ENCODE results near the gene WDR74.
"Not testable (repeated sequence)": the region's sequence is repeated elsewhere in the genome, so short reads cannot be mapped to it uniquely, and the experiment has no call there.

WDR74 gene

DNA sequence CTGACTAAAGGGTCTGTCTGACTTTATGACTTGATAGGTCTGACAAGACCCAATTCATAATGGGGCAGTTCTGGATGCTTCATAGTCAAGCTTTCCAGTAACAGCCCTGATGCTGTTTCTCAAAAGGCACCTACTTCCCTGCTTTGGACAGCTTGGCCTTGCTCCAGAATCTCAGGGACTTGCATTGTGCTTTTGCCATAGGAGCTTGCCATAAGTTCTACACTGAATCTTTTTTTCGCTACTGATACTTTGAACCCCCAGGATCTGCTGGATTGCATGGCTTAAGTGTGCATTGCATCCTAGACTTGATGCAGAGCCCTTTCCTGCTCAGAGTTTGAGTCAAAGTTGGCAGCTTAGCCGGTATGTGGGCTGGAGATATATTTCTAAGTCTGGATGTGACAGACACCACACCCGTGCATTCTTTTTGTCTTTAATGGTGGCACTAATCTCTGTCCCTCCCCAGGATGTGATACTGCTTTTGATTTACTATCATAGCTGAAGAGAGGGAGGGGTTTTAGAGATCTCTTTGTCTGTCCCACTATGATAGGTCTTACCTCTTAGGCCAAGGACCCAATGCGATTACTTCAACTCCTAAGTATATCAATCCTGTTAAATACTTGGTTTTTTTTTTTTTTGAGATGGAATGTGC is 24.4 kb upstream of the WDR74 start:
- no peak overlapping the region for H3K4me2 ChIP-seq (ENCODE audit: insufficient read depth, low read length)
- peaks cover 19% of the 10 kb centered on the region for H3K36me3 ChIP-seq (ENCODE audit: insufficient read depth, low read length)
- H3K79me2 ChIP-seq (ENCODE audit: insufficient read depth, low read length): peaks cover 77% of the 10 kb centered on the region
- peaks cover 23% of the 10 kb centered on the region for H3K4me1 ChIP-seq (ENCODE audit: insufficient read depth, low read length)
- no peak for DNase-seq
- H3K4me3 ChIP-seq (ENCODE audit: low read depth in 1 of 2, low read length in 2 of 2): no peak overlapping the region
- no peak overlapping the region for H3K9ac ChIP-seq (ENCODE audit: low read depth, low read length)
- H3K27me3 ChIP-seq (ENCODE audit: insufficient read depth, low read length, poor library complexity): no peaks in the 10 kb centered on the region
- TF ChIP-seq EZH2 (IDR thresholded peaks at IDR 0.05; ENCODE audit: borderline replicate concordance, low read depth, low read length, severe bottlenecking) (no peak), CTCF (IDR thresholded peaks at IDR 0.05; ENCODE audit: borderline replicate concordance, extremely low read depth, low read length, poor library complexity, severe bottlenecking) (no peak)
- no peak overlapping the region for H2AFZ ChIP-seq (ENCODE audit: low read depth, low read length)
- H3K9me3 ChIP-seq (ENCODE audit: insufficient read depth, low read length, severe bottlenecking): no peaks in the 10 kb centered on the region
- peaks cover 12% of the 10 kb centered on the region; the same call in 1 of the 2 replicates for H4K20me1 ChIP-seq (ENCODE audit: insufficient read depth, low read length)
- no peak overlapping the region for H3K27ac ChIP-seq (ENCODE audit: low read length)
- ATAC-seq (ENCODE audit: insufficient read depth, low read depth): no peak

- peaks cover 12% of the 10 kb centered on the region; the same call in 1 of the 2 replicates for H4K20me1 ChIP-seq (ENCODE audit: insufficient read depth, low read length)
- H3K4me2 ChIP-seq (ENCODE audit: insufficient read depth, low read length); H3K9me3 ChIP-seq (ENCODE audit: insufficient read depth, low read length, severe bottlenecking); DNase-seq; H3K4me3 ChIP-seq (ENCODE audit: low read depth in 1 of 2, low read length in 2 of 2); ATAC-seq (ENCODE audit: insufficient read depth, low read depth); H3K27me3 ChIP-seq (ENCODE audit: insufficient read depth, low read length, poor library complexity); H2AFZ ChIP-seq (ENCODE audit: low read depth, low read length): not testable (repeated sequence)
- H3K4me1 ChIP-seq (ENCODE audit: insufficient read depth, low read length): peaks cover 41% of the 10 kb centered on the region
- peaks cover 16% of the 10 kb centered on the region for H3K36me3 ChIP-seq (ENCODE audit: insufficient read depth, low read length)
- 0 out of 2 replicates have a peak overlapping the region, but pooled peaks have one; percentile 4 for H3K27ac ChIP-seq (ENCODE audit: low read length)
- peaks cover 79% of the 10 kb centered on the region for H3K79me2 ChIP-seq (ENCODE audit: insufficient read depth, low read length)
- H3K9ac ChIP-seq (ENCODE audit: low read depth, low read length): 0 out of 2 replicates have a peak overlapping the region, but pooled peaks have one; percentile 16
Measured at GRCh38 chr11:62861564-62862192, 22.3 kb upstream of the WDR74 start.

- no peak overlapping the region for H3K4me2 ChIP-seq (ENCODE audit: insufficient read depth, low read length)
- peaks cover 44% of the 10 kb centered on the region for H3K4me1 ChIP-seq (ENCODE audit: insufficient read depth, low read length)
- H4K20me1 ChIP-seq (ENCODE audit: insufficient read depth, low read length): peaks cover 12% of the 10 kb centered on the region; the same call in 1 of the 2 replicates
- H3K27ac ChIP-seq (ENCODE audit: low read length): 0 out of 2 replicates have a peak overlapping the region, but pooled peaks have one; percentile 4
- H3K27me3 ChIP-seq (ENCODE audit: insufficient read depth, low read length, poor library complexity): no peaks in the 10 kb centered on the region
- H3K4me3 ChIP-seq (ENCODE audit: low read depth in 1 of 2, low read length in 2 of 2): no peak overlapping the region
- no peak for TF ChIP-seq CTCF (IDR thresholded peaks at IDR 0.05; ENCODE audit: borderline replicate concordance, extremely low read depth, low read length, poor library complexity, severe bottlenecking)
- H3K36me3 ChIP-seq (ENCODE audit: insufficient read depth, low read length): peaks cover 16% of the 10 kb centered on the region
- peaks cover 80% of the 10 kb centered on the region for H3K79me2 ChIP-seq (ENCODE audit: insufficient read depth, low read length)
- ATAC-seq (ENCODE audit: insufficient read depth, low read depth) (no peak), DNase-seq (no peak)
- H3K9me3 ChIP-seq (ENCODE audit: insufficient read depth, low read length, severe bottlenecking): no peaks in the 10 kb centered on the region
- H2AFZ ChIP-seq (ENCODE audit: low read depth, low read length): no peak overlapping the region
- H3K9ac ChIP-seq (ENCODE audit: low read depth, low read length): 0 out of 2 replicates have a peak overlapping the region, but pooled peaks have one; percentile 4
Measured at GRCh38 chr11:62860835-62861563, 21.6 kb upstream of the WDR74 start.

DNA sequence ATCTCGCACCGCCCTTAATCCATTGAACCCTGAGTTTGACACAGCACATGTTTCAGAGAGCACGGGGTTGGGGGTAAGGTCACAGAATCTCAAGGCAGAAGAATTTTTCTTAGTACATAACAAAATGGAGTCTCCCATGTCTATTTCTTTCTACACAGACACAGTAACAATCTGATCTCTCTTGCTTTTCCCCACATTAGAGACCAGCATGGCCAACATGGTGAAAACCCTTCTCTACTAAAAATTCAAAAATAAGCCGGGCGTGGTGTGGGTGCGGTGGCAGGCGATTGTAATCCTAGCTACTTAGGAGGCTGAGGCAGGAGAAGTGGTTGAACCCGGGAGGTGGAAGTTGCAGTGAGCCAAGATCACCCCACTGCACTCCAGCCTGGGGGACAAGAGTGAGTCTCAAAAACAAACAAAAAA is 19.9 kb upstream of the WDR74 start:
- H3K9ac ChIP-seq (ENCODE audit: low read depth, low read length): peak overlapping the region; percentile 8; the same call in 1 of the 2 replicates
- peaks cover 83% of the 10 kb centered on the region for H3K79me2 ChIP-seq (ENCODE audit: insufficient read depth, low read length)
- not testable (repeated sequence) for H3K27ac ChIP-seq (ENCODE audit: low read length); H3K4me3 ChIP-seq (ENCODE audit: low read depth in 1 of 2, low read length in 2 of 2); ATAC-seq (ENCODE audit: insufficient read depth, low read depth); H2AFZ ChIP-seq (ENCODE audit: low read depth, low read length); DNase-seq; H3K4me2 ChIP-seq (ENCODE audit: insufficient read depth, low read length); H3K9me3 ChIP-seq (ENCODE audit: insufficient read depth, low read length, severe bottlenecking); H3K27me3 ChIP-seq (ENCODE audit: insufficient read depth, low read length, poor library complexity)
- peaks cover 24% of the 10 kb centered on the region for H3K36me3 ChIP-seq (ENCODE audit: insufficient read depth, low read length)
- peaks cover 50% of the 10 kb centered on the region for H3K4me1 ChIP-seq (ENCODE audit: insufficient read depth, low read length)
- peaks cover 22% of the 10 kb centered on the region for H4K20me1 ChIP-seq (ENCODE audit: insufficient read depth, low read length)
